GM13977 (cell line): ENCODE results near the gene KDM4B.

Experiments used
- DNase-seq: peaks from one replicate; pipeline ENCODE4 v3.0.0; 2012; ENCODE audit warnings: low spot score
- CTCF ChIP-seq: IDR thresholded peaks from 2 replicates; pipeline ENCODE4 v1.5.1; 2012; ENCODE audit warnings: mild to moderate bottlenecking, control low read depth; ENCODE audit not compliant: insufficient read depth; ENCODE audit errors: extremely low read depth, missing control alignments
- in situ Hi-C: fragments of 300-500 bp; cut with MboI; formaldehyde crosslinking; loops from one replicate; pipeline ENCODE4 v1.12.0; 2022; ENCODE audit warnings: low sequenced_read_pairs, low pct_unique_long_range_greater_than_20kb, mixed read lengths, inconsistent platforms; ENCODE audit not compliant: unreplicated experiment

The KDM4B gene

GRCh38 chr19:5149932-5150901 lies 181.3 kb downstream of the KDM4B start:
- TF ChIP-seq CTCF: no peak
- in situ Hi-C loops: no loop called here
- no peak for DNase-seq

GRCh38 chr19:5150902-5151741 lies 182.2 kb downstream of the KDM4B start:
- no peak for DNase-seq
- no peak for TF ChIP-seq CTCF
- in situ Hi-C loops: no loop called here

GRCh38 chr19:5152013-5152763 lies 183.3 kb downstream of the KDM4B start:
- in situ Hi-C loops: no loop called here
- no peak for TF ChIP-seq CTCF
- DNase-seq: no peak

GRCh38 chr19:5152767-5153532 lies 184.0 kb downstream of the KDM4B start:
- no peak for TF ChIP-seq CTCF

GRCh38 chr19:5153601-5154128 lies 184.8 kb downstream of the KDM4B start:
- in situ Hi-C loops: no loop called here
- no peak for TF ChIP-seq CTCF
- DNase-seq: no peak

More at GRCh38 chr19:5152767-5153532, 184.0 kb downstream of the KDM4B start:
- in situ Hi-C loops: no loop called here
- DNase-seq: no peak
